Trophoblast cell (in vitro differentiated cells and primary cell): ENCODE data around the gene CNTRL.

Experiments used
- DNase-seq, 2 donors: peaks; one replicate each; pipeline ENCODE4 v3.0.0-alpha.2; 2016
- H2AFZ ChIP-seq: 2 replicates; pipeline ENCODE4 v1.6.1; 2013; ENCODE audit warnings: low read length, moderate library complexity, mild to moderate bottlenecking; ENCODE audit not compliant: insufficient read depth, poor library complexity
- H2AK5ac ChIP-seq: 2 replicates; pipeline ENCODE4 v1.6.1; 2013; ENCODE audit warnings: mild to moderate bottlenecking, low read length
- H2BK120ac ChIP-seq: 2 replicates; pipeline ENCODE4 v1.6.1; 2013; ENCODE audit warnings: low read length, mild to moderate bottlenecking, moderate library complexity; ENCODE audit not compliant: insufficient read depth, poor library complexity
- H2BK12ac ChIP-seq: 2 replicates; pipeline ENCODE4 v1.6.1; 2013; ENCODE audit warnings: mild to moderate bottlenecking, low read length, moderate library complexity
- H2BK5ac ChIP-seq: 2 replicates; pipeline ENCODE4 v1.6.1; 2013; ENCODE audit warnings: low read length, low read depth, moderate library complexity, mild to moderate bottlenecking; ENCODE audit not compliant: poor library complexity
- H3K14ac ChIP-seq: 2 replicates; pipeline ENCODE4 v1.6.1; 2013; ENCODE audit warnings: mild to moderate bottlenecking, low read length
- H3K18ac ChIP-seq: 2 replicates; pipeline ENCODE4 v1.6.1; 2013; ENCODE audit warnings: mild to moderate bottlenecking, low read length
- H3K23ac ChIP-seq: 2 replicates; pipeline ENCODE4 v1.6.1; 2013; ENCODE audit warnings: low read length
- H3K27ac ChIP-seq: 2 replicates; pipeline ENCODE4 v1.5.1; 2013; ENCODE audit warnings: low read depth, mild to moderate bottlenecking, inconsistent platforms, low read length, moderate library complexity
- H3K27me3 ChIP-seq: 2 replicates; pipeline ENCODE4 v1.6.1; 2013; ENCODE audit warnings: inconsistent platforms, mild to moderate bottlenecking, low read length, moderate library complexity; ENCODE audit not compliant: insufficient read depth
- H3K36me3 ChIP-seq, 2 experiments: 1 replicate in 1 of 2; 2 replicates in 1 of 2; pipeline ENCODE4 v1.6.1; 2013; ENCODE audit warnings: low read length in 2 of 2, mild to moderate bottlenecking in 2 of 2, moderate library complexity in 1 of 2; ENCODE audit not compliant: insufficient read depth in 2 of 2, control insufficient read depth in 1 of 2
- H3K4ac ChIP-seq: 2 replicates; pipeline ENCODE4 v1.6.1; 2013; ENCODE audit warnings: low read depth, mild to moderate bottlenecking, low read length, moderate library complexity
- H3K4me1 ChIP-seq, 2 experiments: 1 replicate in 1 of 2; 2 replicates in 1 of 2; pipeline ENCODE4 v1.6.1; 2013; ENCODE audit warnings: low read length in 2 of 2, mild to moderate bottlenecking in 2 of 2, moderate library complexity in 1 of 2; ENCODE audit not compliant: insufficient read depth in 2 of 2, control insufficient read depth in 1 of 2
- H3K4me2 ChIP-seq: 2 replicates; pipeline ENCODE4 v1.6.1; 2013; ENCODE audit warnings: inconsistent platforms, mild to moderate bottlenecking, low read length, moderate library complexity
- H3K4me3 ChIP-seq: 2 replicates; pipeline ENCODE4 v1.5.1; 2013; ENCODE audit warnings: mild to moderate bottlenecking, low read depth, low read length, inconsistent platforms
- H3K79me1 ChIP-seq: one replicate; pipeline ENCODE4 v1.6.1; 2013; ENCODE audit warnings: low read length
- H3K79me2 ChIP-seq: 2 replicates; pipeline ENCODE4 v1.6.1; 2013; ENCODE audit warnings: low read length, mild to moderate bottlenecking; ENCODE audit not compliant: control insufficient read depth, insufficient read depth, poor library complexity
- H3K9ac ChIP-seq: 2 replicates; pipeline ENCODE4 v1.6.1; 2013; ENCODE audit warnings: mild to moderate bottlenecking, low read length
- H3K9me3 ChIP-seq: 2 replicates; pipeline ENCODE4 v1.6.1; 2013; ENCODE audit warnings: low read depth, mild to moderate bottlenecking, control low read depth, inconsistent platforms, low read length; ENCODE audit not compliant: insufficient read depth
- H4K12ac ChIP-seq: 2 replicates; pipeline ENCODE4 v1.6.1; 2013; ENCODE audit warnings: low read depth, mild to moderate bottlenecking, low read length, moderate library complexity
- H4K8ac ChIP-seq: 2 replicates; pipeline ENCODE4 v1.6.1; 2013; ENCODE audit warnings: low read depth, mild to moderate bottlenecking, low read length, moderate library complexity
- H4K91ac ChIP-seq: one replicate; pipeline ENCODE4 v1.6.1; 2013; ENCODE audit warnings: low read depth, mild to moderate bottlenecking, low read length, moderate library complexity
- WGBS: extraction: QIAGEN DNeasy Blood & Tissue Kit; methylation state at CpG from one replicate; pipeline ENCODE4 v1.1.7; 2013; ENCODE audit warnings: missing lambda C conversion rate; ENCODE audit not compliant: insufficient read length, insufficient coverage; ENCODE audit errors: extremely low coverage; 5-methylcytosine and 5-hydroxymethylcytosine counted together

CNTRL gene

DNA sequence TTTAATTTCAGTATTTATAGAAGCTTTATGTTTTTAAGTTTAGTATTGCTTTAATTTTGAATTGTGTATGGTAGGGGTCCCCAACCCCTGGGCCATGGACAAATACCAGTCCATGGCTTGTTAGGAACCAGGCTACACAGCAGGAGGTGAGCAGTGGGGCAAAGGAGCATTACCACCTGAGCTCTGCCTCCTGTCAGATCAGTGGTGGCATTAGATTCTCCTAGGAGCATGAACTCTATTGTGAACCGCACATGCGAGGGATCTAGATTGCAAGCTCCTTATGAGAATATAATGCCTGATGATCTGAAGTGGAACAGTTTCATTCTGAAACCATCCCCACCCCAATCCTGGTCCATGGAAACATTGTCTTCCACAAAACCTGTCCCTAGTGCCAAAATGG lies 26.6 kb upstream of the CNTRL start:
- Histone ChIP-seq H2BK12ac (no peak overlapping the region), H3K18ac (no peak overlapping the region), H3K79me2 (no peaks in the 10 kb centered on the region), H4K91ac (no peak overlapping the region), H4K8ac (no peak overlapping the region), H2BK120ac (no peak overlapping the region), H3K27me3 (no peaks in the 10 kb centered on the region), H3K23ac (no peak overlapping the region), H3K36me3 (no peaks in the 10 kb centered on the region), H3K14ac (no peak overlapping the region), H3K4me1 (no peaks in the 10 kb centered on the region), H3K27ac (no peak overlapping the region), H2AFZ (no peak overlapping the region), H3K9me3 (no peaks in the 10 kb centered on the region), H2BK5ac (no peak overlapping the region), H3K4ac (no peak overlapping the region), H2AK5ac (no peak overlapping the region), H3K4me2 (no peak overlapping the region), H4K12ac (no peak overlapping the region), H3K79me1 (no peaks in the 10 kb centered on the region), H3K4me3 (no peak overlapping the region), H3K9ac (no peak overlapping the region)
- WGBS, result no CpG with 5 or more reads among the region's 2 CpGs
- no peak for DNase-seq

- Histone ChIP-seq H3K23ac (no peak overlapping the region), H4K91ac (no peak overlapping the region), H3K4me1 (peaks cover 0 to 2% of the 10 kb centered on the region in 2 experiments), H3K9ac (no peak overlapping the region), H2AK5ac (no peak overlapping the region), H2BK5ac (no peak overlapping the region), H3K79me2 (no peaks in the 10 kb centered on the region), H2AFZ (no peak overlapping the region), H3K4me2 (no peak overlapping the region), H3K27me3 (no peaks in the 10 kb centered on the region), H3K14ac (no peak overlapping the region), H2BK12ac (no peak overlapping the region), H3K27ac (no peak overlapping the region), H4K12ac (no peak overlapping the region), H2BK120ac (no peak overlapping the region), H3K36me3 (no peaks in the 10 kb centered on the region), H3K4me3 (no peak overlapping the region), H4K8ac (no peak overlapping the region), H3K4ac (no peak overlapping the region), H3K79me1 (no peaks in the 10 kb centered on the region), H3K9me3 (no peaks in the 10 kb centered on the region), H3K18ac (no peak overlapping the region)
- no peak for DNase-seq
These were observed 26.1 kb upstream of the CNTRL start for GRCh38 chr9:121048618-121049017.

DNA sequence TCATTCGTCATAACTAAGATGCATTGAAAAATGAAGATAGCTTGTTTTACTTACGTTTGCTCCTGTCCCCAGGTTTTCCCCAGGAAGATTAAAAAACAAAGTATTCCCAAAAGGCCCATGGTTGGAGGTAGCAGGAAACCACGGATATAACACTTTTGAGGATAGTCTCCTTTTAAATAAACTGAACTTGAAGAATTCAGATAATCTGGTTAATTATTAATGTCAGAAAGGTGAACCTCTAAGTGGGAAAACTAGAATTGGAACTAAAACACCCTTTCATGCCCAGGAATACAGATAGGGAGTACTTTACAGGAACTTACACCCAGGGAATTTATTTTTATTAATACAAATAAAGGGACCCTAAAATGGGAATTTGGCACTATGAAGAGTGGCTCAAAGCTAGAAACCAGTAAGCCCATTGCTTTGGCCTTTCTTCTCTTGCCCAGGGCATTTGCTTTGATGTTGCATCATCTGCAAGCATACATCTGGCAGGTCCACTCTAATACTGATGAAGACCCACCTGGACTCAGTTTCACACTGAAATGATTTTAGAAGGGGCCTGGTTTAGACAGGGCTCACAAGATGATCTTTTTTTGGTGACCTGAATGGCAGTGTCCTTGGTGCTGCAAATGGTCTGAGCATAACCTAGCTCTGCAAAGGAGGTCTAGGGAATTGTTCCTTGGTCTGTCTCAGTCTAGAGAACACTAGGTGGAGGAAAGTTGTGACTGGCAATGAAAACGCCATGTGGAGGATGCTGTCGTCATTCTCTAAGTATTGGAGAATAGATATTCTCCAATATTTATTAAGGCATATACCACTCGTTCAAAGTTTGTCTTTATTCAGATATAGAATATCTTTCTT lies 24.4 kb upstream of the CNTRL start, which contains the start of gene C5:
C5 (minus strand) TSS at position 148 of the 861 bp plus-strand sequence; CDS start at position 119, 29 bp downstream.
- H3K27me3 ChIP-seq, result no peaks in the 10 kb centered on the region
- H3K14ac ChIP-seq, result no peak within 1 kb of the TSS
- H3K36me3 ChIP-seq, result peaks cover 0 to 1% of the 10 kb centered on the region in 2 experiments
- no peaks in the 10 kb centered on the region for H3K79me2 ChIP-seq
- H3K18ac ChIP-seq, result no peak within 1 kb of the TSS
- no peaks in the 10 kb centered on the region for H3K9me3 ChIP-seq
- H2AFZ ChIP-seq, result no peak within 1 kb of the TSS
- H3K79me1 ChIP-seq, result no peaks in the 10 kb centered on the region
- no peak within 1 kb of the TSS for H3K27ac ChIP-seq
- no peak within 1 kb of the TSS for H4K91ac ChIP-seq
- H3K4me1 ChIP-seq, result peaks cover 0 to 2% of the 10 kb centered on the region in 2 experiments
- no peak within 1 kb of the TSS for H3K4me3 ChIP-seq
- H4K8ac ChIP-seq, result no peak within 1 kb of the TSS
- no peak within 1 kb of the TSS for H3K4ac ChIP-seq
- no CpG with 5 or more reads among the region's 6 CpGs for WGBS
- no peak for DNase-seq
- no peak within 1 kb of the TSS for H3K4me2 ChIP-seq
- H2BK120ac ChIP-seq, result no peak within 1 kb of the TSS
- H3K9ac ChIP-seq, result no peak within 1 kb of the TSS
- H2AK5ac ChIP-seq, result no peak within 1 kb of the TSS
- no peak within 1 kb of the TSS for H2BK12ac ChIP-seq
- H2BK5ac ChIP-seq, result no peak within 1 kb of the TSS
- no peak within 1 kb of the TSS for H3K23ac ChIP-seq
- H4K12ac ChIP-seq, result no peak within 1 kb of the TSS

DNA sequence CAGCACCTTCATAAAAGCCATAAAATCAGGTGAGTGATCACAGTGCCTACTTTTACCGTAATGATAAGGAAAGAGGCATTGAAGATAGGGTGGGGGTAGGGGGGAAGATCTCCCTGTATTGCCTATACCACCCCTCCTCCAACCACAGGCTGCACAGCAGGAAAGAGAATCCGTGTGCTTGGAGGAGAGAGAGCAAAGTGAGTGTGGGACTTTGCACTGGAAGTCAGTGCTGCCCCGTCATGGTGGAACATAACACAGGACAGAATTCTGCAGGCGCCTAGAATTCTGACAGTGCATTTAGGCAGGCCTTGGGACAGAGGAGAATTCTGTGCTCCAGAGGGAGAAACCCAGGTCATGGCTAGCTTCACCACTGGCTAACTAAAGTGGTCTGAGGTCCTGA lies 21.2 kb upstream of the CNTRL start:
- H3K14ac ChIP-seq, result no peak overlapping the region
- H3K9me3 ChIP-seq, result no peaks in the 10 kb centered on the region
- H4K12ac ChIP-seq, result no peak overlapping the region
- H4K91ac ChIP-seq, result no peak overlapping the region
- H3K4me1 ChIP-seq, result peaks cover 0 to 2% of the 10 kb centered on the region in 2 experiments
- H3K4ac ChIP-seq, result no peak overlapping the region
- H3K4me3 ChIP-seq, result no peak overlapping the region
- H3K27me3 ChIP-seq, result no peaks in the 10 kb centered on the region
- no peak overlapping the region for H2BK120ac ChIP-seq
- H3K23ac ChIP-seq, result no peak overlapping the region
- WGBS, result no CpG with 5 or more reads among the region's 4 CpGs
- H2AFZ ChIP-seq, result no peak overlapping the region
- H3K9ac ChIP-seq, result no peak overlapping the region
- DNase-seq, result no peak
- H2AK5ac ChIP-seq, result no peak overlapping the region
- H3K79me2 ChIP-seq, result no peaks in the 10 kb centered on the region
- H2BK5ac ChIP-seq, result no peak overlapping the region
- H3K36me3 ChIP-seq, result peaks cover 0 to 1% of the 10 kb centered on the region in 2 experiments
- H2BK12ac ChIP-seq, result no peak overlapping the region
- no peak overlapping the region for H3K4me2 ChIP-seq
- H4K8ac ChIP-seq, result no peak overlapping the region
- no peaks in the 10 kb centered on the region for H3K79me1 ChIP-seq
- no peak overlapping the region for H3K27ac ChIP-seq
- no peak overlapping the region for H3K18ac ChIP-seq
